GM21723 (cell line): ENCODE results near the gene ARFGEF3.
"Not testable (repeated sequence)": the region's sequence is repeated elsewhere in the genome, so short reads cannot be mapped to it uniquely, and the experiment has no call there.

Source experiments
- ATAC-seq: cut with Tn5 transposase; IDR thresholded peaks from one replicate; pipeline ENCODE4 v1.9.1; 2021; ENCODE audit warnings: mild to moderate bottlenecking, moderate library complexity; ENCODE audit not compliant: unreplicated experiment

Gene ARFGEF3

GRCh38 chr6:138161338-138162110 is at the start of gene ARFGEF3:
Gene ARFGEF3, plus strand, starts transcription at chr6:138161939. Its CDS starts 148 bp downstream, at chr6:138162087.
- peak; percentile 80 for ATAC-seq

- ATAC-seq = no peak
These were observed 48.0 kb upstream of the ARFGEF3 start for GRCh38 chr6:138113588-138114210.

- ATAC-seq = no peak
These were observed 46.5 kb upstream of the ARFGEF3 start for GRCh38 chr6:138115201-138115600.

GRCh38 chr6:138115877-138116660 is 45.7 kb upstream of the ARFGEF3 start:
- peak; percentile 77 for ATAC-seq

GRCh38 chr6:138116661-138116999 is 45.1 kb upstream of the ARFGEF3 start:
- ATAC-seq = no peak

GRCh38 chr6:138117376-138117914 is 44.3 kb upstream of the ARFGEF3 start:
- ATAC-seq = no peak

- not testable (repeated sequence) for ATAC-seq
These were observed 42.5 kb upstream of the ARFGEF3 start for GRCh38 chr6:138119229-138119628.

GRCh38 chr6:138119976-138120375 is 41.8 kb upstream of the ARFGEF3 start:
- ATAC-seq = no peak

GRCh38 chr6:138124096-138124495 is 37.6 kb upstream of the ARFGEF3 start:
- no peak for ATAC-seq

- no peak for ATAC-seq
These were observed 33.6 kb upstream of the ARFGEF3 start for GRCh38 chr6:138128096-138128495.

GRCh38 chr6:138129190-138129589 is 32.5 kb upstream of the ARFGEF3 start:
- ATAC-seq = no peak

GRCh38 chr6:138142806-138143205 is 18.9 kb upstream of the ARFGEF3 start:
- no peak for ATAC-seq

- peak; percentile 92 for ATAC-seq
These were observed 16.3 kb upstream of the ARFGEF3 start for GRCh38 chr6:138145402-138145801.

- ATAC-seq = no peak
These were observed 15.2 kb upstream of the ARFGEF3 start for GRCh38 chr6:138146544-138146943.

- no peak for ATAC-seq
These were observed 6.3 kb upstream of the ARFGEF3 start for GRCh38 chr6:138155443-138155842.

- no peak for ATAC-seq
These were observed 3.6 kb upstream of the ARFGEF3 start for GRCh38 chr6:138157986-138158638.

GRCh38 chr6:138159246-138159645 is 2.5 kb upstream of the ARFGEF3 start:
- ATAC-seq = no peak

- ATAC-seq = no peak
These were observed 1.2 kb upstream of the ARFGEF3 start for GRCh38 chr6:138160329-138161087.

- peak; percentile 7 for ATAC-seq
These were observed 726 bp upstream of the ARFGEF3 start for GRCh38 chr6:138161088-138161337.

GRCh38 chr6:138162111-138162954 is 594 bp downstream of the ARFGEF3 start:
- peak; percentile 36 for ATAC-seq
